ENCODE results near the gene SLFN5.
"Not testable (repeated sequence)": the region's sequence is repeated elsewhere in the genome, so short reads cannot be mapped to it uniquely, and the experiment has no call there.

SLFN5 gene

GRCh38 chr17:35291802-35292201 is 48.9 kb downstream of the SLFN5 start:
- peak; percentile 62 to 65 for DNase-seq (ENCODE audit: low read depth in 2 of 2)

GRCh38 chr17:35293151-35293847 is 50.4 kb downstream of the SLFN5 start:
- peak; percentile 17 to 26 for DNase-seq (ENCODE audit: low read depth in 2 of 2)

DNA sequence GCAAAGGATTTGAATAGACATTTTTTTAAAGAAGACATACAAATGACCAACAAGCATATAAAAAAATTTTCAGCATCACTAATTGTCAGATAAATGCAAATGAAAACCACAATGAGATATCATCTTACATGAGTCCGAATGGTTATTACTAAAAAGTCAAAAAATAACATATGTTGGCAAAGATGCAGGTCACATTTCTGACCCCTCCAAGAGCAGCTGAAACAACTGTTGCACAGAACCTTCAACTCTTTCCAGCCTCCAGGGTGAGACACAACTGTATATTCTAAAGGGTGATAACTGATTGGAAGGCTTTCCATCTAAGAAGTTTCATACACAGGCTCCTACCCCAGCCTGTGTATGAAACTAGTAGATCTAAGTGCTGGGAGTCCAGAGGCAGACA is 51.9 kb downstream of the SLFN5 start:
- no peak for DNase-seq (ENCODE audit: low read depth in 2 of 2)

DNA sequence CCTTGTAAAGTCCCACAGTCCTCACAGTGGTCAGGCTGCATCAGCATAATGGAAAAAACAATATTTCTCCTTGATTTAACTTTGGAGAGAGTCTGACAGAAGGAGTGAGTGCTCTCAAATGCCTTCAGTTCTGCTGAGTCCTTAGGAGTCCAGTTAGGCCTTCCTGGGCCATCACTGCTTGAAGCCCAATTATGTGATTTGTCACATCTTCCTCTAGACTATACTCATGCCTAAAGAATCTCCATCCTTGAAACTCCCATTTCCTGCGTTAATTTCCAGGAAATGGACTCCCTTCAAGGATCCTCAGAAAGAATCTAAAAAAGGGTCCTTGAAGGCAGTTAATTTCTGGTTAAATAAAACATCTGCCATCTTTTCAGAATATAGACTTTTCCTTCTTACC is 52.8 kb downstream of the SLFN5 start:
- DNase-seq (ENCODE audit: low read depth in 2 of 2): no peak

DNA sequence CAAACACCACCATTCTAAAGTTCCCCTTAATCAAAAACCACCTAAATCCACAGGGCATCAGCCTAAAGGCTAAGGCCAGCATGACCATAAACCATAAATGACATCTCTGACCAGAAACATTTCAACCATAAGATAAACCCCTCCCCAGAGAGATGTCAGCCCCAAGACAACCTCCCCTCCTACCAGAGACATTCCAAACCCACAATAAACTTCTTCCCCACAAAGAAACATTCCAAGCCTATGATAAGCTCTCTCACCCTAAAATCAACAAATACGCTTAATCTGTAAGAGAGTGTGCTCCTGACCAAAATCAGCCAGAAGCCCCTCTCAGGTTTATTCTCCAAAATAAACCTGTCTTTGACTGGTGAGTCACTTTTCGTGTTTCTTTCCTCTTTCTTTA is 54.8 kb downstream of the SLFN5 start:
- peak in 1 of 2 experiments; percentile 6 for DNase-seq (ENCODE audit: low read depth in 2 of 2)

DNA sequence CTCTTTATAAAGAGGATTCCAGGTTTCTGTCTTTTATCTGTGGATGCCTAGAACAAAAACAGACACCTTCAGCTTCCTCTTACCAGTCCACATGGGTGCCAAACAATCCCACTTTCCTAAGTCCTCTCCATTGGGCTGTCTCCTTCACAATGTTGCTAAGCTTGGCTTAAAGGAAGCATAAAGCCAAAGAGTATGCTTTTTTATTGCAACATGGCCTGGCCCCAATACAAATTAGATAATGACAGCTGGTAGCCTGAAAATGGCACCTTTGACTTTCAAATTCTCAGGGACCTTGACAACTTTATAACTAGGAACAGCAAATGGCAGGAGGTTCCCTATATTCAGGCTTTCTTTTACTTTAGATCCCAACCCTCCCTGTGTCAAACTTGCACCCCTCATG is 55.8 kb downstream of the SLFN5 start:
- DNase-seq (ENCODE audit: low read depth in 2 of 2): no peak

- DNase-seq (ENCODE audit: low read depth in 2 of 2): no peak
Measured at GRCh38 chr17:35299135-35299534, 56.3 kb downstream of the SLFN5 start.

DNA sequence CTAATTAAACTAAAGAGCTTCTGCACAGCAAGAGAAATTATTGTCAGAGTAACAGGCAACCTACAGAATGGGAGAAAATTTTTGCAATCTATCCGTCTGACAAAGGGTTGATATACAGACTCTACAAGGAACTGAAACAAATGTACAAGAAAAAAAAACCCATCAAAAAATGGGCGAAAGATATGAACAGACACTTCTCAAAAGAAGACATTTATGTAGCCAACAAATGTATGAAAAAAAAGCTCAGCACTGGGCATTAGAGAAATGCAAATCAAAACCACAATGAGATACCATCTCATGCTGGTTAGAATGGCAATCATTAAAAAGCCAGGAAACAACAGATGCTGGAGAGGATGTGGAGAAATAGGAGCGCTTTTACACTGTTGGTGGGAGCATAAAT is 66.5 kb downstream of the SLFN5 start:
- not testable (repeated sequence) for DNase-seq (ENCODE audit: low read depth in 2 of 2)

DNA sequence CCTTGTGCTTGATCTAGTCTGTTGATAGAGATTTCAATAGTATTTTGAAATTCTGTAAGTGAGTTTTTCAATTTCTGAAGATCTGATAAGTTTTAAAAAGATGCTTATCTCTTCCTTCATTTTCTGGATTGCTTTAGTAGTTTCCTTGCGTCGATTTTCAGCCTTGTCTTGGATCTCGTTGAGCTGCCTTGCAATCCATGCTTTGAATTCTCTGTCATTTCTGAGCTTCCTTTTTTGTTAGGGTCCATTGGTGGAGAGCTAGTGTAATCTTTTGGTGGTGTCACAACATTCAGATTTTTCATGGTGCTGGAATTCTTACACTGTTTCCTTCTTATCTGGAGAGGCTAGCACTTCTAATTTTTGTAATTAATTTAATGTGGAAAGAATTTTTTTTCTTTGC is 69.5 kb downstream of the SLFN5 start:
- no peak for DNase-seq (ENCODE audit: low read depth in 2 of 2)

- DNase-seq (ENCODE audit: low read depth in 2 of 2): peak; percentile 26 to 38
Measured at GRCh38 chr17:35312790-35313711, 70.2 kb downstream of the SLFN5 start.

GRCh38 chr17:35313875-35314409 is 71.1 kb downstream of the SLFN5 start:
- DNase-seq (ENCODE audit: low read depth in 2 of 2): no peak

DNA sequence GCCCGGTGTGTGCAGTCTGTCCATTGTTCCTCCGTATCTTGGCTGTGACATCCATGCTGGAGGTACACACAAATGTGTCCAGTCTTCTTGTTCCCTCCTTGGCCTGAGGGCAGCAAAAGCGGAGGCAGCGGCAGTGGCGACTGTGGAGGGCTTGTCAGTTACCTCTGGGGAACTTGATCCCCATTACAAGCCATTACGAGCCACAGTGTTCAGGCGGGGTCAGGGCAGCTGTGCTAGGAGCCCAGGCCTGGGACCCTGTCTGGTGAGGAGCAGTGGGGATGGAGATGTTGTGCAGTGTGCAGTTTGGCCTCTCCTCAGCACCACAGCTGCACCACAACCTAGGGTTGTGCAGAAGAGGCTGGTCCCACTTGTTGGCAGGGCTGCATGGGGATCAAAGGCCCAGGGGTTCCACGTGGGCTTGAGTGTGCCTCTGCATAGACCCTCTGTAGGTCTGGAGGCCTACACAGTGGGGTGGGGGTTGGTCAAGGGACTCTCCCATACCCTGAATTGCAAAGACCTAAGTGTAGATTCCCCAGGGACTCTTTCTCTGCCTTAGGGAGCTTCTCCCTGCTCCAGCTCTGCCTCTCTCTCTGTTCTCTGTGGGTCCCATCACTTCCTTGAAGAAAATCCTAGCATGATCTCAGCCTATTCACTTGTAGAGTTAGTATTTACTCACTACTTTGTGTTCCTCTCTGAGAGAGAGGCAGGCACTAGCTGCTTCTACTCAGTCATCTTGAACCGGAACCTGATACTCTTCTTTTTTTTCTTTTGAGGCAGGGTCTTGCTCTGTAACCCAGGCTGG is 71.7 kb downstream of the SLFN5 start:
- DNase-seq (ENCODE audit: low read depth in 2 of 2): no peak

GRCh38 chr17:35315283-35315682 is 72.4 kb downstream of the SLFN5 start:
- DNase-seq (ENCODE audit: low read depth in 2 of 2): peak; percentile 86 to 87

DNA sequence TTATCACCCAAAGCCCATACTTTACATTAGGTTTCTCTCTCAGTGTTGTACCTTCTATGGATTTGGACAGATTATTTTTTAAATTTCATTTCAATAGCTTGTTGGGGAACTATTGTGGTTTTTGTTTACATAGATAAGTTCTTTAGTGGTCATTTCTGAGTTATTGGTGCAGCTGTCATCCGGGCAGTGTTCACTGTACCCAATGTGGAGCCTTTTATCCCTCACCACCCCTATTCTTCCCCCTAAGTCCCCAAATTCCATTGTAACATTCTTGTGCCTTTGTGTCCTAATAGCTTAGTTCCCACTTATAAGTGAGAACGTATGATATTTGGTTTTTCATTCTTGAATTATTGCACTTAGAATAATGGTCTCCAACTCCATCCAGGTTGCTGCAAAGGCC is 73.1 kb downstream of the SLFN5 start:
- no peak for DNase-seq (ENCODE audit: low read depth in 2 of 2)

- no peak for DNase-seq (ENCODE audit: low read depth in 2 of 2)
Measured at GRCh38 chr17:35322749-35323148, 79.9 kb downstream of the SLFN5 start.
